GM19239 (cell line): ENCODE measurements around the gene VSTM4.

Experiments used
- DNase-seq: peaks from one replicate; pipeline ENCODE4 v3.0.0; 2011; ENCODE audit warnings: low spot score; ENCODE audit not compliant: insufficient read length
- FAIRE-seq: peaks from 2 replicates; lab custom pipeline; 2011; peaks lifted over from hg19 to GRCh38; lab: Jason Lieb, UNC

The VSTM4 gene

DNA sequence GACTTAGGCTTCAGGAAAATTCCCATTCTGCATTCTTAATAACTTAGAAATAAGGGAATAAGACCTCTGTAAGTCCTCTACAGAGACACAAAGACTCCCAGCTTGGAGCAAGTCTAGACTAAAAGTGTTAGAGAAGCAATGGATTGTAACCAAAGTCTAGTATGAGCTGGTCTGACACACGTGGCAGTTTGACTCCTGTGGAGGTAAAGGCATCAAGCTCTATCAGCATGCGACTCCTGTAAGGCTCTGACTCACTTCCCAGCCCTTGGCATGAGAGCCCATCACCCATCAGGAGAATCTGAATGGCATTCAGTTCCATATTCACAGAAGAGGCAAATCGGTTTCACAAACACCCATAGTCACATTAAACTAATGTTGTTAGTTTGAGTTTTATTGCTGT, 4.4 kb upstream of the VSTM4 start:
- no peak for DNase-seq
- FAIRE-seq: no peak

GRCh38 chr10:49118430-49119074, 3.2 kb upstream of the VSTM4 start:
- no peak for FAIRE-seq
- DNase-seq: no peak

DNA sequence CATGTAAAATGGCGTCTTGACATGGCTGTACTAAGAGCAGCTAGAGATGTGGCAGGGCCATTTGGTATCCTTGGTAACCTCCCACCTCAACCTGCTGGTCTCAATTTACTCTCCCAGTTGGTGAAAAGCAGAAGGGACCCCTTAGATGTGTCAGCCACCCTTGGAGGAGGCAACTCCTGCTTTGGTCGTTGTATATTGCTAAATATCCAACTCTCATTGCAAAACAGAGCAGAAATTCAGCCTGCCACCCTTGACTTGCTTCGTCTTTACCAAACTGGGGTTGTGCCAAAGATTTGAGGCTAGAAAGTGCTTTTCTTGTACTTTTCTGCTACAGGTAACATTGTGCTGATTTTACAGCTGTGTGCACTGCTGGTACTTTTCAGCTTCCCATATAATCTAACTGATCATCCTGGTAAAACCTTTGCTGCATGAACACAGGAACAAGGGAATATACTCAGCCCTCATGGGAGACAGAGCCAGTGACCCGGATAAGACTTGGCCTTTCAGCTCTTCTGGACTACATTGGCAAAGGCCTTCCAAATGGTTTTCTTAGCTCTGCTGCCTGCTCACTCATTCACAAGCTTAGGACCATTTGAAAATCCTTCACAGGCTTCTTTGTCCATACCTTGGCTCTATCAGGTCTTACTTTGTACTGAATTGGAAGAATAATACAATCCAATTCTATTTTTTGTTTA, 2.2 kb upstream of the VSTM4 start:
- DNase-seq (no peak), FAIRE-seq (no peak)

- DNase-seq (no peak), FAIRE-seq (no peak)
Measured at GRCh38 chr10:49116509-49117375, 1.4 kb upstream of the VSTM4 start.

GRCh38 chr10:49115796-49116508, 630 bp upstream of the VSTM4 start:
- no peak for DNase-seq
- FAIRE-seq: no peak

GRCh38 chr10:49114718-49115014, 656 bp downstream of the VSTM4 start:
- FAIRE-seq (no peak), DNase-seq (no peak)

DNA sequence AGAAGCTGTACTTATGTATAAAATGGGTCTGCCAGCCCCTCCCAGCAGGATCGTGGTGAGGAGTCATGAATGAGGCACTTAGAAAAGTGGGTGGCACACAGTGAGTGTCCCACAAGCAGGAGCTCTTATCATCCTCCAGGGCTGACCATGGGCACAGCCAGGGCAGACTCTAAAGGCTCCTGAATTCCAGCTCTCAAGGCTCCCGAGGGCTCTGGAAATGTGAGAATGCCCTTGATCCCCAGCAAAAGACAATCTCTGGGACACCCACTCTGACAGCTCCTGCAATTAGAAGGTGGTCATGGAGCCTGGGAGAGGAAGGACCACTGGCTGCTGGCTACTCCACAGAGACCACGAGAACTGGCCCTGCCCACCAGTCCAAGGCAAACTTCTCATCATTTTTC, 1.6 kb downstream of the VSTM4 start:
- FAIRE-seq (no peak), DNase-seq (no peak)

DNA sequence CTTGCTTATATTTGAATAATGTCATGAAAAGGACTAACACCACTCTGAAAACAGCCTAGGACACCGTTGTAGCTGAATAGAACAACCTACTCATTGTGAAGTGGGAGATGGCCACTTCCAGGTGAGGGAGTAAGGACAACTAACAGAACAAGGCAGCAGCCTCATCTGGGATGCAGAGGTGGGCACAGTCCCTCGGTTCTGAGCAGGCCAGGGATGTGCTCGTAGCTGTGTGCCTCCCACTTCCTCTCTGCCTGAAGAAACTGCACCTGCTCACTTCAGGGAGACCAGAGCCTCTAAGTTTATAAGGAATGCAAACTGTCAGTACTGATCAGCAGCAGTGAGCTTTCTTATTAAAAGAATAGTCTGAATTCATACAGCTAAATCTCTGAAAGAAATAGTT, 2.5 kb downstream of the VSTM4 start:
- no peak for DNase-seq
- FAIRE-seq: no peak

DNA sequence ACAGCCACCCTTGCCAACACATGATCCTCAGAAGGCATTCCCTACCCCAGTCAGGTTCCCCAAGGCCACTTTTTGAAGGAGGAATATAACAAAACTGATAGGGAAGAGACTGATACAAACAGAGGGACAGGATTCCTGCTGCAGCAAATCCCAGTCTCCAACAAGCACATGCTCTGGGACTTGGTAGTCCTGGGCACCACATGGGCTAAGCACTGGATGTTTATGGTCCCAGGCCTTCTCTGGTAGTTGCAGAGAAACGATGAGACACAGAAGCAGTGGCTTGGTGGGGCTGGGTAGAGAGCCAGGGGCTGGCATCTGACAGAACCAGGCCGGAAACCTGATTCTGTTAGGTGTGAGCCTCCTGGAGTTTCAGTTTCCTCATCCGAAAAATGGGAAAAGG, 3.2 kb downstream of the VSTM4 start:
- DNase-seq: no peak
- FAIRE-seq: no peak

- no peak for DNase-seq
- FAIRE-seq: no peak
Measured at GRCh38 chr10:49111320-49111698, 4.0 kb downstream of the VSTM4 start.

DNA sequence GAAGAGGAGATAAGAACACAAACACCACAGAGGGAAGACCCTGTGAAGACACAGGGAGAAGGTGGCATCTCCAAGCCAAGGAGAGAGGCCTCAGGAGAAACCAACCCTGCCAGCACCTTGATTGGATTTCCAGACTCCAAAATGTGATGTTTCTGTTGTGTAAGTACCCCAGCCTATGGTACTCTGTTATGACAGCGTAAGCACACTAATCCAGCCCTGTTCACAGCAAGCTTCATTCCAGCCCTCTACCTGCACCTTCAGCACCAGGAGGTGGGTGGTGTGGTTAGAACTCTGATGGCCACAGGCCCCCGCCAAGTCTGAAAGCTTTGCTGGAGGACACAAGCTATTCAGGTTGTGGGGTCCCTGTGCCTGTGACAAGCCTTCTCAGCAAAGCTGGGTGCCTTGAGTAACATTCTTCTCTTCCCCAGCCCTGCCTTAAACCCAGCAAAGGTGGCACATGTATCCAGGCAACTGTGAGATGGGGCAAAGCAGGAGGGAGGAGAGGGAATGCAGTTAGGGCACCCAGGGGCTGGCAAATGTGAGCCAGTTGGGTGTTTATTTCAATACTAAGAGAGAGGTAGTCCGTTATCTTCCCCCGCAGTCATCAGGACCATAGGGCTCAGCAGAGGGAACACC, 4.5 kb downstream of the VSTM4 start:
- DNase-seq (no peak), FAIRE-seq (no peak)

DNA sequence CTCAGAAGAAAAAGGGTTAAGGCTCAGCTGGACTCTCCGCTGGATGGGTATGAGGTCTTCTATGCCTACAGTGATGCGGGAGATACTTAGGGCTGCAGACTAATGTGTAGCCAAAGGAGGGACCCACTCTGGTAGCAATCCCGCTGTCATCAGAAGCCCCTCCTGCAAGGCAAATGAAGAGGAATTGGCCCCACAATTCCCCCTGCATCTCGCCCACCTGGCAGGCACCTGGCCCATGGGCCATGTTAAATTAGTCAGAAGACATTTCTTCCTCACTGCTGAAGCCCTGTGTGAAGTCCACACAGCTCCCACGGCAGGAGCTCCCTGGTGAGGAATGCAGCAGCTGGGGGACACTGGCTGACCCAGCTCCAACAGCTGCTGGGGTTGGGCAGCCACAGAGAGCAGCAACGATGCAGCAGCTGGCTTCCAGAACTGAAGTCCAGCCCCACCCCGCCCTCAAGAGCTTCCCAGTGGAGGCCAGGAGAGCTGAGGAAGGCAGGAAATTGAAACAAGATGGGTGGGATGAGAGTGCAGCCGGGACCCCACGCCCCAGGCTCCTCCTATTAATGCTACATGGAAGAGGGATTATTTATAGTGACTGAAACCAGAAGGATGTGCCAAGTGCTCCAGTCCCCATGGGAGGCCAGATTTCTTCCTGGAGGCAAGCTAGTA, 5.5 kb downstream of the VSTM4 start:
- FAIRE-seq (no peak), DNase-seq (no peak)

GRCh38 chr10:49108656-49109055, 6.7 kb downstream of the VSTM4 start:
- DNase-seq (no peak), FAIRE-seq (no peak)

DNA sequence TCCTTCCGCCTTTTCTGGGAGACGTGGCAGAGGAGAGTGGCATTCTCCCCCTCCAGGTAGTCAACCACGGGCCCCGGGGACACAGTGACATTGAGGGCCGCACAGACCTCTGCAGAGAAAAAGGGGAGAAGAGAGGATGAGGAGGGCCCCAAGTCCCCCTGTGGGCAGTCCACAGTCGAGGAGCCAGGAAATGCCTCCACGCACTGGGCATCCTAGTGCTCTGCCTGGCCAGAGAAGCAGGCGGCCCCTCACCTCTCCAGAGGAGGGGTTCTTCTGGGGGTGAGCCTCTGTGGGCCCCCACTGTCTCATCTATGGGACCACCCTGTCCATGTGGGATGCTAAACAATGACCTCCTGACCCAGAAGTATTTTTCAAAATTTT, 7.4 kb downstream of the VSTM4 start:
- no peak for FAIRE-seq

GRCh38 chr10:49107111-49107886, 8.0 kb downstream of the VSTM4 start:
- DNase-seq (no peak), FAIRE-seq (no peak)

More for the DNA sequence above, 7.4 kb downstream of the VSTM4 start:
- no peak for DNase-seq

DNA sequence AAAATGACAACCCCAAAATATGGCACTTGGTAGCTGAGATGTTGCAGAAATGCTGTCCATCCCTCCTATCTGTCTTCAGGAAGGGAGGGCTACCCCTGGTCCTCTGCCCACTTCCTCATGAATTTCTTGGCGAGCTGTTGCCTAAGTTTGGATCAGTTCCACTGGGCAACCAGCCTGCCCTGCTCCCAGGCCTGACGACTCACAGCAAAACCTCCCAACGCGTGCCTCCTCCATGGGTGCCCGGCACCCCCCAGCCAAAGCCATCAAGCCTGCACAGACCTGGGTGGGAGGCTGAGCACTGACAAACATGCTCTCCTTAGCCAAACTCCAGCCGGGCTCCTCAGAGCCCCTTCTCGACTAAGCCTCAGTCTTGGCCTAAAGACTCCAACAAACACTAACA, 8.9 kb downstream of the VSTM4 start:
- DNase-seq (no peak), FAIRE-seq (no peak)

GRCh38 chr10:49105076-49105475, 10.2 kb downstream of the VSTM4 start:
- no peak for FAIRE-seq

DNA sequence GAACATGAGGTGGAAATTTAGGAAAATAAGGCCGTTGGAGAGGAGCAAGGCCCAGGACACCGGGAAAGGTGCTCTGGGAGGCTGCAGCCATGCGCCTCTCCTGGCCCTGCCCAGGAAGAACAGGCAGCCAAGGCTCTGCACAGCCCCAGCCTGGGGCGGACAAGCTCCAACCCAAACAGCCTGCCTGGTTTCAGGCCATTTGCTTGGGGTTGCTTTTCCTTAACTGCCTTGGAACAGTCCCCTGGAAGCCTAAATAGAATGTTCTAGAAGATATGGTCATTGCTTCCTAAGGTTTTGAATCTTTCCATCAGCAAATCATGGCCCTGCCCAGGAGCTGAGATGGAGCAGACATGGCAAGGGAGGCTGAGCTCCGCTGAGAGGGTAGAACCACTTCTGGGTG, 11.0 kb downstream of the VSTM4 start:
- FAIRE-seq: no peak

More at GRCh38 chr10:49105076-49105475, 10.2 kb downstream of the VSTM4 start:
- no peak for DNase-seq

GRCh38 chr10:49103761-49104160, 11.6 kb downstream of the VSTM4 start:
- FAIRE-seq (no peak), DNase-seq (no peak)

More for the DNA sequence above, 11.0 kb downstream of the VSTM4 start:
- no peak for DNase-seq
